Measurements from ENCODE around the gene CATSPER2. TPM values are rescaled to one million over a fixed set of nuclear protein-coding genes. Genes with fewer than 3 reads are reported as not detected.
"Not testable (repeated sequence)": the region's sequence is repeated elsewhere in the genome, so short reads cannot be mapped to it uniquely, and the experiment has no call there.

Gene CATSPER2
- total RNA-seq, 1 experiment from 2014 or later, result 2.5 TPM

- H3K27me3 Mint-ChIP-seq (ENCODE audit: low read depth); H3K4me1 Mint-ChIP-seq; POLR2A ChIA-PET; H3K27ac Mint-ChIP-seq; DNase-seq (ENCODE audit: low spot score); ATAC-seq; H3K4me3 Mint-ChIP-seq; CTCF ChIA-PET: not testable (repeated sequence)
- Mint-ChIP-seq H3K36me3 (peaks cover 19% of the 10 kb centered on the region), H3K9me3 (peaks cover 13% of the 10 kb centered on the region)
Observed at GRCh38 chr15:43649430-43649926, 834 bp upstream of the CATSPER2 start.

DNA sequence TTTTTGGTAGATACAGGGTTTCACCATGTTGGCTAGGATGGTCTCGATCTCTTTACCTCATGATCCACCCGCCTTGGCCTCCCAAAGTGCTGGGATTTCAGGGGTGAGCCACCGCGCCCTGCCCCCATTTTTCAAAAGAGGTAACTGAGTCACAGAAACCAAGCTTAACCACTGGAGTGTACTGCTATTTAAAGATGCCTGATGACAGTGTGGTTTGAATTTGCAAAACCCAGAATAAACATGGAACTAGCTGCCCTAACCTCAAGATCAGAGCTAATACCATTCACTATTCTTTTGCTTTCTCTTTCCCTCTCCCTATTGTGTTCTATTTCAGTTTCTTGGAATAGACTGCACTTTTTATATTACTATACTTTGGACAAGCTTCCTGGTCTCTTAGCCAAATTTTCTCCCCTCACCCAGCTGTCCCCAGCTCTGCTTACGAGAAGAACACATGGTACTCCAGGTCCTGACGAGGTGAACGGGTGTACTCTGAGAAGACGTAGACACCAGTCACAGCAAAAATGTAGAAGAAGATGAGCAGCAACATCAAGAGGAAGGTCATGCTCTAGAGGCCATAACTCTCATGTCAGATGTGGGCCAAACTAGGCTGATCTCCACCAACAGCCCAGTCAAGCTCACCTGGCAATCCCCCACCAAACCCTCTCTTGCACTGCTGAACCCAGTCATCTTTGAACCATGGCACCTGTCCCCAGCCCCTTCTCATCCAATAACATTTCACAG is 10.0 kb downstream of the CATSPER2 start:
- CTCF ChIA-PET; H3K27ac Mint-ChIP-seq; H3K4me3 Mint-ChIP-seq; H3K4me1 Mint-ChIP-seq; ATAC-seq; H3K36me3 Mint-ChIP-seq; H3K9me3 Mint-ChIP-seq; H3K27me3 Mint-ChIP-seq (ENCODE audit: low read depth); DNase-seq (ENCODE audit: low spot score): not testable (repeated sequence)
- POLR2A ChIA-PET, result interaction anchor here (0.5 to 0.7 kb wide), 2 partner anchors 18 to 1824 kb away, joined by 3 read pairs; no protein-coding TSS in a partner anchor

DNA sequence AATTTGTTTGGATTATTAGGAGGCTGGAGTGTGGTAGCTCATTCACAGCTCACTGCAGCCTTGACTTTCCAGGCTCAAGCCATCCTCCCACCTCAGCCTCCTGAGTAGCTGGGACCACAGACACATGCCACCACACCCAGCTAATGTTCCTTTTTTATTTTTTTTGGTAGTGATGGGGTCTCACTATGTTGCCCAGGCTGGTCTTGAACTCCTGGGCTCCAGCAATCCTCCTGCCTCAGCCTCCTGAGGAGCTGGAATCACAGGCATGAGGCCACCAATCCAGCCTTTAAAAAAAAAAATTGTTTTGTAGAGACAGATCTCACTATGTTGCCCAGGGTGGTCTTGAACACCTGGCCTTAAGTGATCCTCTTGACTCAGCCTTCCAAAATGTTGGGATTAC is 21.7 kb downstream of the CATSPER2 start:
- H3K4me1 Mint-ChIP-seq; H3K27me3 Mint-ChIP-seq (ENCODE audit: low read depth); H3K9me3 Mint-ChIP-seq; H3K27ac Mint-ChIP-seq; POLR2A ChIA-PET; H3K4me3 Mint-ChIP-seq; DNase-seq (ENCODE audit: low spot score); H3K36me3 Mint-ChIP-seq; CTCF ChIA-PET; ATAC-seq: not testable (repeated sequence)
- TF ChIP-seq ZNF121 (CRISPR knock-in tag; IDR thresholded peaks at IDR 0.05), result peak; percentile 53; the same call in 1 of the 2 replicates

- no peaks in the 10 kb centered on the region for H3K36me3 Mint-ChIP-seq
- no peaks in the 10 kb centered on the region for H3K4me1 Mint-ChIP-seq
- H3K27me3 Mint-ChIP-seq (ENCODE audit: low read depth), result no peaks in the 10 kb centered on the region
- no peaks in the 10 kb centered on the region for H3K9me3 Mint-ChIP-seq
- TF ChIP-seq ZNF138 (CRISPR knock-in tag; conservative IDR thresholded peaks at IDR 0.05) (no peak), FOXJ3 (CRISPR knock-in tag; IDR thresholded peaks at IDR 0.05; ENCODE audit: borderline replicate concordance) (no peak)
- no peak overlapping the region for H3K27ac Mint-ChIP-seq
- no peak for DNase-seq (ENCODE audit: low spot score)
- ChIA-PET CTCF (no interaction called here), POLR2A (no interaction called here)
- ATAC-seq, result no peak
- H3K4me3 Mint-ChIP-seq, result no peak overlapping the region
Observed at GRCh38 chr15:43625106-43625505, 23.5 kb downstream of the CATSPER2 start.

DNA sequence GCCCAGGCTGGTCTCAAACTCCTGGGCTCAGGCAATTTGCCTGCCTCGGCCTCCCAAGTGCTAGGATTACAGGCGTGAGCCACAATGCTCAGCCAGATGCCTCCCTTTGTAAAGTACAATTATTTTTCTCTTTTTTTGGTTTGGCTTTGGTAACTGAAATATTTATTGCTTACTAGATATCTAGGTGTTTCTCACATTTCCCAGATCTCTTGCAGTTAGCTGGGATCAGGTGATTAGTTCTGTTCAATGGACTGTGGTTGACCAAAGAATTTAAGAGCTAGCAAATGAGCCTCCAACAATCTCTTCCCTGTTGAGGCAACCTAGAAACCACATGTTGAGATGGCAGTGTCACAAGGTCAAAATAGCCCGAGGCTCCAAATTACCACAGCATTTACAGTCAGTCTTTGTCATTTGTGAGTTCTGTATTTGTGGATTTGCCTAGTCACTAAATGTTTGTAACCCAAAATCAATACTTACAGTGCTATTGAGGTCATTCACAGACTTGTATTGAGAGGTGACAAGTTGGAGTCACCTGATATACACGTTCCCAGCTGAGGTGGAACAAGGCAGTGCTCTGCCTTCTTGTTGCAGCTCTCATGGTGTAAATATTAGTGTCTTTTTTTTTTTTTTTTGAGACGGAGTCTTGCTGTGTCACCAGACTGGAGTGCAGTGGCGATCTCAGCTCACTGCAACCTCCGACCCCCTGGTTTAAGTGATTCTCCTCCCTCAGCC is 26.4 kb downstream of the CATSPER2 start:
- H3K4me3 Mint-ChIP-seq; ATAC-seq; POLR2A ChIA-PET; H3K9me3 Mint-ChIP-seq; CTCF ChIA-PET; H3K4me1 Mint-ChIP-seq; H3K36me3 Mint-ChIP-seq; H3K27me3 Mint-ChIP-seq (ENCODE audit: low read depth); H3K27ac Mint-ChIP-seq; DNase-seq (ENCODE audit: low spot score): not testable (repeated sequence)

- POLR2A ChIA-PET; ATAC-seq; H3K9me3 Mint-ChIP-seq; H3K27ac Mint-ChIP-seq; DNase-seq (ENCODE audit: low spot score); H3K27me3 Mint-ChIP-seq (ENCODE audit: low read depth); CTCF ChIA-PET; H3K4me1 Mint-ChIP-seq; H3K4me3 Mint-ChIP-seq; H3K36me3 Mint-ChIP-seq: not testable (repeated sequence)
Observed at GRCh38 chr15:43618700-43619099, 29.9 kb downstream of the CATSPER2 start, which contains the start of gene STRC. Gene STRC, minus strand, starts transcription at chr15:43618800. Its CDS starts 78 bp downstream, at chr15:43618722.

DNA sequence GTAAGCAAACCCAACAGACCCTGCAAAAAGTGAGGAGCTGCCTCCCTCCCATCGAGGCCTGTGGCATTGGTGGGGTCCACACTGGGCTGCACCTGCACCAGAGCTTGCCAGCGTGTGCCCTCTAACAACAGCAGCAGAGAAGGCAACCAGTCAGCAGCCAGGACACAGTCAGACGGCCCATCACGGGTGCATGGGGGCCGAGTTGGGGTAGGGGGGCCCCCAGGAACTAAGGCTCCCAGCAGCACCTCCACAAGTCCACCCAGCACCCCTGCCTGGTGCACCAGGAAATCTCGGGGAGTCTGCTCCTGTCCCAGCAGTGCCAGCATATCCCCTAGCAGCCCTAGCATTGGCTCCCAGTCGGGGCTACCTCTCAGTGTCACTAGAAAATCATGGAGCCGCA is 30.9 kb downstream of the CATSPER2 start:
- CTCF ChIA-PET; POLR2A ChIA-PET; H3K4me1 Mint-ChIP-seq; H3K27ac Mint-ChIP-seq; ATAC-seq; H3K9me3 Mint-ChIP-seq; DNase-seq (ENCODE audit: low spot score); H3K36me3 Mint-ChIP-seq; H3K4me3 Mint-ChIP-seq; H3K27me3 Mint-ChIP-seq (ENCODE audit: low read depth): not testable (repeated sequence)

DNA sequence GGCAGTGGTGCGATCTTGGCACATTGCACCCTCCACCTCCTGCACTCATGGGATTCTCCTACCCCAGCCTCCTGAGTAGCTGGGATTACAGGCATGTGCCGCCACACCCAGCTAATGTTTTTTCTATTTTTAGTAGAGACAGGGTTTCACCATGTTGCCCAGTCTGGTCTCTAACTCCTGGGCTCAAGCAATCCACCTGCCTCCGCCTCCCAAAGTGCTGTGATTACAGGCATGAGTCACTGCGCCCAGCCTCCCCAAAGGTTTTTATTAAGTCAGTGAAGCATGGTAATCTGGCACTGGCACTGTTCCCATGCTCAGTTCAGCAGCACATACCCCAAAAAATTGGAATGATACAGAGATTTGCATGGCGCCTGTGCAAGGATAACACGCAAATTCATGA is 46.4 kb downstream of the CATSPER2 start:
- H3K4me3 Mint-ChIP-seq; H3K4me1 Mint-ChIP-seq; H3K27me3 Mint-ChIP-seq (ENCODE audit: low read depth); DNase-seq (ENCODE audit: low spot score); H3K9me3 Mint-ChIP-seq; ATAC-seq; CTCF ChIA-PET; H3K27ac Mint-ChIP-seq; POLR2A ChIA-PET: not testable (repeated sequence)
- peaks cover 11% of the 10 kb centered on the region for H3K36me3 Mint-ChIP-seq

DNA sequence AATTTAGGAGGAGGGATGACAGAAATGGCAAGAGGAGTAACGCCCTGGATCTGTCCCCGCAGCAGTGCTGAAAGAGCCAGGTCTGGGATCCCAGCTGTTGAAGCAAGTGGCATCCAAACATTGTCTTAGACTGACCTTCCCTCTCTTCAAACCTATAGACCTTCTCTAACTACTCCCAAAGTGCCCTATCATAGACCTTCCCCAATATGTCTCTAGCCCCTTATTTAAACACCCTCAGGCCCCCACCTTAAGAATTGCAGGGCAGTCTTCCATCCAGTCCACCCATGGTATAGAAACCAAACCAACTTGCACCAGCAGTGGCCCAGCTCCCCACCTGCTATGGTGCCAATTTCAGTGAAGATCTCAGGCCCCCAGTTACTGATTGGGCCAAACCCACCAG is 48.4 kb downstream of the CATSPER2 start:
- CTCF ChIA-PET, POLR2A ChIA-PET, H3K27ac Mint-ChIP-seq: not testable (repeated sequence)

DNA sequence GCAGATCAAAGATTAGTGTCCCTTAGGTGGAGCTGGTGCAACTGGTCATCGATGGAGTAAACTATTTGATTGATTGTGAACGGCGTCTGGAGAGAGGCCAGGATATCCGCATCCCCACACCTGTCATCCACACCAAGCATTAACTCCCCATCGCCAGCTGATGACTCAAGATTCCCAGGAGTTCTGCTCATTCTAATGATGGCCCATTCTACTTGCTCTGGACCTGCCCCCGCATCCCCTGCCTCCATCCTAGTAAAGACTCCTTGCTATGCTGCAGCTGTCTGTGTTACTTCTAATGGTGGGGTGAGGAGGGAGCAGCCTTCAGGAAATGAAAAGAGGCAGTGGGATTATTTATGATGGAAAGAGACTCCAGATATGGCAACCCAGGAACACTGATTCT is 49.5 kb downstream of the CATSPER2 start:
- DNase-seq (ENCODE audit: low spot score); CTCF ChIA-PET; H3K4me1 Mint-ChIP-seq; H3K4me3 Mint-ChIP-seq; H3K9me3 Mint-ChIP-seq; H3K27me3 Mint-ChIP-seq (ENCODE audit: low read depth); H3K27ac Mint-ChIP-seq; ATAC-seq: not testable (repeated sequence)
- H3K36me3 Mint-ChIP-seq, result peaks cover 15% of the 10 kb centered on the region
- POLR2A ChIA-PET, result interaction anchor here (0.6 kb wide), 1 partner anchor 1208 kb away, joined by 3 read pairs; no protein-coding TSS in a partner anchor

More for the DNA sequence above, 48.4 kb downstream of the CATSPER2 start:
- not testable (repeated sequence) for H3K4me3 Mint-ChIP-seq; ATAC-seq; H3K27me3 Mint-ChIP-seq (ENCODE audit: low read depth); H3K4me1 Mint-ChIP-seq; DNase-seq (ENCODE audit: low spot score); H3K9me3 Mint-ChIP-seq
- H3K36me3 Mint-ChIP-seq, result peaks cover 15% of the 10 kb centered on the region

GRCh38 chr15:43593328-43594190 is 55.1 kb downstream of the CATSPER2 start, which contains the start of gene CKMT1B:
Gene CKMT1B, plus strand, starts transcription at chr15:43594027. Its CDS starts 192 bp downstream, at chr15:43594219.
- H3K27me3 Mint-ChIP-seq (ENCODE audit: low read depth), result not testable (repeated sequence)

More at GRCh38 chr15:43593328-43594190, 55.1 kb downstream of the CATSPER2 start, which contains the start of gene CKMT1B:
- peak; percentile 86 for ATAC-seq
- H3K9me3 Mint-ChIP-seq; H3K4me1 Mint-ChIP-seq; DNase-seq (ENCODE audit: low spot score); POLR2A ChIA-PET; CTCF ChIA-PET; H3K4me3 Mint-ChIP-seq; H3K27ac Mint-ChIP-seq: not testable (repeated sequence)
- peaks cover 12% of the 10 kb centered on the region for H3K36me3 Mint-ChIP-seq

Measured in WTC11 (cell line).